ENCODE measurements around the gene ACAA1.
A peak's percentile ranks its signal among the peaks of the same experiment; 100 is the strongest.

Gene ACAA1

DNA sequence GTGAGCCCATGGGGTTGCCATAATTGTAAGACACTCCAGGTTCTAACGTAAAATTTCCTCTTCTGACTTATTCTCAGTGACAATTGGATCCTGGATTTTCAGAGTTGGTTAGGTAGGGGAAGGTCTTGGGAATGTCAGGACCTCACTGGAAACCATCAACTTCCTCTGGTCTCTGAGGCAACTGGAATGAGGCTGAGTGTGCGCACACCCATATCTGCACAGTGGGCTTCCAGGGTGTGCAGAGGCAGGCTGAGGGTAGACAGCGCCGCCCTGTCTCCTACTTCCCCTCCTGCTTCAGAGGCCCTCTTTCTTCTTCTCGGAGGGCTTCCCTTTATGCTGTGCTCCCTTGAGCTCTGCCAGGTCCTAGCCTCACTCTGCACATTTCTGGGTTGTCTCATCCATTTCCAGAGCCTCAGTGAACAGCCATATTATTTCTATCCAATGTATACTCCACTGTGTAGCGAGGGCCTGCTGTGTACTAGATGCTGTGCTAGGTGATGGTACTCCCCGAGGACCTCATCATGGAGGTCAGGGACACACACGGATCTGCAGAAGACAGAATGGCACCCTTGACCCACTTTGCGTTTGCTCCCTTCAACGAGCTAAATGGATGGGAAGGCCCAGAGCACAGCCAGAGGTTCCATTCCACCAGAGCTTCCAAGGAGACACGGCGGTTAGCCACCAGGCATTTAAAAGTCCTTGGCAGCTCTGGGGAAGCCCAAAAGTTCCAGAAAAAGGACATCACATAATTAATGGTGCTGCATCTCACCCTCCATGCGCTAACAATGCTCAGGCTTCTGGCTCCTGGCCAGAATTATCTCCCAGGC is 18.3 kb downstream of the ACAA1 start:
- no peak for DNase-seq (ENCODE audit: low spot score)

DNA sequence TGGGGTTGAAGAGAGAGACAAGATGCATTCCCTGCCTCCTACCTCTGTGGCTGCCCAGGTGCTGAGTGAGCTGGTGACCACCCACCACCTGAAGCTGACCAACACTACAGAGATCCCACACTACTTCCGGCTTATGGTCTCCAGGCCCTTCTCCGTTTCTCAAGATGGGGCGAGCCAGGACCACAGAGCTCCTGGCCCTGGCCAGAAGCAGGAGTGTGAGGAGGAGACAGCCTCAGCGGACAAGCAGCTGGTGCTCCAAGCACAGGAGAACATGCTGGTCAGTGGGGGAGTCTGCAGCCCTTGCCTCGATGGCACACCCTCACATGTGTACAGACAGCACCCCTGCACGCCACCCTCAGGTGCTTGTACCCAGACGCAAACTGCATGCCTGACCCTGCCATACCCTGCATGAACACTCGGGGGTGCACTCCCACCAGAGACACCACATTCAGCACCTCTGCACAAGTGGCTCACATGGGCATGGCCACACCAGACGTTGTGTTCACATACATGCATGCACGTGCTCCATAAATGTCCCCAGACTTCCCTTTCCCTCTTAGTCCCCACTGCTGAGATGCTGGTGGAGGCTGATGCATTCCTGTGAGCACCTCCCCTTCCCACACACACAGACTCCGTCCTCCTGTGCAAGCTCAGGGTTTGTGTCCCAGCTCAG is 19.0 kb downstream of the ACAA1 start:
- peak; percentile 72 for DNase-seq (ENCODE audit: low spot score)

DNA sequence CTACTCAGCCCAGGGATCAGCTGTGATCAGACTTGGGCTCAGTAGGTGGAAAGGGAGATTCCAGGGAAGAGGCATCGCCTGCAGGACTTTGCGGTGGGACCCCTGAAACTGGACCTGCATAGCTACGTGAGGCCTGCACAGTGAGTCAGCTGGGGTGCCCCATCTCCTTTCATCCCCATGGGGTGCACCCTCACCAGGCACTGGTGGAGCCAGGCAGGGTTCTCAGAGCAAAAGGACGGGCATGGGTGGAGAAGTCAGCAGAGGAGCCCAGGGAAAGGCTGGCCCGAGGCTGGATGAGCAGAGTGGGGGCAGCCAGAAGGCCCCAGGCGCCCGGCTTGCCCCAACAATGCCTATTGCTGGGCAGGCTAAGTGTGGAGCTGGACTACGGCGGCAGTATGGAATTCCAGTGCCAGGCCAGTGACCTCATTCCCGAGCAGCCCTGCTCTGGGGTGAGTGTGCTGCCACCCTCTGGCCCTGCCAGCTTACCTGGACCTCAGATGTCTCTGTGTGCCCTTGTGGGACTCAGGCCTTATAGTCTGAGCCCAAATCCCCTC is 19.7 kb downstream of the ACAA1 start:
- no peak for DNase-seq (ENCODE audit: low spot score)

DNA sequence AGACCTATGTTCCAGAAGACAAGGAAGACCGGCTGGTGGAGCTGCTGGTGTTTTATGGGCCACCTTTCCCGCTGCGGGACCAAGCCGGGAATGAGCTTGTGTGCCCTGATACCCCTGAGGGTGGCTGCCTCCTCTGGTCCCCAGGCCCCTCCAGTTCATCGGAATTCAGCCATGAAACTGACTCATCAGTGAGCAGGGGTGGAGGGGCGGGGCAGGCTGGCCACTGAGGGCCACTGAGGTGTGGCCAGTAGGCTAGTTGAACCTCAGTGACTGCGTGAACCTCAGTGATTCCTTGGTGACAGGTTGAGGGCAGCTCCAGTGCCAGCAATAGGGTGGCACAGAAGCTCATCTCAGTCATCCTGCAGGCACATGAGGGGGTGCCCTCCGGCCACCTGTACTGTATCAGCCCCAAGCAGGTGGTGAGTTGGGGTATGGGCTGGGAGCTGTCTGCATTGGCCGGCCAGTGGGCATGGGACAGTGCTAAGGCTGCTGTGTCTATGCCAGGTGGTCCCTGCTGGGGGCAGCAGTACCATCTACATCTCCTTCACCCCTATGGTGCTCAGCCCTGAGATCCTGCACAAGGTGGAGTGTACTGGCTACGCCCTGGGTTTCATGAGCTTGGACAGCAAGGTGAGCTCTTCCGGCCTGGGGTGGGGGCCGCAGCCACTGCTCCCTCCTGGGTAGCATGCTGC is 20.3 kb downstream of the ACAA1 start:
- no peak for DNase-seq (ENCODE audit: low spot score)

DNA sequence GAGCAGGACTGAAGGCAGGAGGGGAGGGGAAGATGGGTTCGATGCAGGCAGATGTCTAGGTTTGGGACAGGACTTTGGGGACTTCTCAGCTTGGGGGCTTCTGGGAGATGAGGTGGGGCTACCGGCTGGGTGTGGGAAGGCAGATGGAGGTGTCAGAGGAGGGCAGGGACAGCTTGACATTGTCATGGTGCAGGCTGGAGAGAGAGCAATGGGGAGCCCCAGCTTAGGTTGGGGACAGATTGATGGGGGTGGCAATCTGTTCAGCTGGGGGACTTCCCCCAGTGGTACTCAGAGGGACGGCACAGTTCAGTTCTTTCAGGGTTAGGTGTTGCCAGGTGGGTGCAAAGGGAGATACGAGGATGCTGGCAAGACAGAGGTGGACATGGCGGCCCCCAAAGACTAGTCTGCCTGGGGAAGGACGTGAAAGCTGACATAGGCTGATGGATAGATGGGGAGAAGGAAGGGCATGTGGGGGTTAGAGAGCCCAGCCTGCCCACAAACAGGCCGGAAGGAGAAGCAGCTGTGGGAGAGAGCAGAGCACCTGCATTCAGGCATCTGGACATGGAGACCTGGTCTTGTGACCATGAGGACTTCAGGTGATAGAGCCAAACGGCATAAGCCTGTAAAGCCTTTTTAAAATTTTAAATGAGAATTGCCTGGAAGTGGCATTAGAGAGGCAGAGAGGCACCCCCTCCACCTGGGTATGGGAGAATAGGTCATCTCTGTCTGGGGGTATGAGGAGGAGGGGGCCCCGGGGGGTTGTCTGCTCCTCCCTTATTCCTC is 21.1 kb downstream of the ACAA1 start:
- no peak for DNase-seq (ENCODE audit: low spot score)

DNA sequence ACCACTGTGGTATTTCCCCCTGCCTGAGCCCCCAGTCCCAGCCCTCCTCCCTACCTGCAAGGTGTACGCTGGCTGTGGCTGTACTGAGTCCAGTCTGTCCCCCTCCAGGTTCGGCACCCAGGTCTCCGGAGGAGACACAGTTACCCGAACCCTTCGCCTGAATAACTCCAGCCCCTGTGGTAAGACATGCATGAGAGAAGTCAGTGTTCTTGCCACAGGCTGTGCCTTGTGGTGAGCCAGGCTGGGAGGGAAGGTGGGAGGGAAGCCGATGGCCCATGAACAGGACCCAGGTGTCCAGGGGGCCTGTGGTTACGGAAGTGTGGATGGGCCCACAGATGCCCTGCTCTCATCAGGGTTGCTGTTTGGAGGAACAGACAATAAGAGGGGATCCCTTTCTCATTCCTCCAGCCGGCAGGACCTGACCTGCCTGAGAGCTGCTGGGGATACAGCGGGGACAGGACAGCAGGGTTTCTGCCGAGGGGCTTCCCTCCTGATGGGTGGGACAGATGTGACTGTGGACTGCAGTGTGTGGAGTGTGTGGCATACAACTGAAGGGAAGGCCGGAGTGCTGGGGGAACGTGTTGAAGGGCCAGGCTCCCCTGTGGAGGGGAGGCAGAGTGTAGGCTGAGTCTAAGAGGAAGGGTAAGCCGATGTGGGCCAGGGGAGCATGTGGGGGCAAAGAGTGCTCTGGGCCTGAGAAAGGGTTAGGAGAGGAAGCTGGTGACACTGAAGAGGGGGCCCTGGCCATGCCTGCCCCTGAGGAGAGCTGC is 21.9 kb downstream of the ACAA1 start:
- DNase-seq (ENCODE audit: low spot score), result no peak

DNA sequence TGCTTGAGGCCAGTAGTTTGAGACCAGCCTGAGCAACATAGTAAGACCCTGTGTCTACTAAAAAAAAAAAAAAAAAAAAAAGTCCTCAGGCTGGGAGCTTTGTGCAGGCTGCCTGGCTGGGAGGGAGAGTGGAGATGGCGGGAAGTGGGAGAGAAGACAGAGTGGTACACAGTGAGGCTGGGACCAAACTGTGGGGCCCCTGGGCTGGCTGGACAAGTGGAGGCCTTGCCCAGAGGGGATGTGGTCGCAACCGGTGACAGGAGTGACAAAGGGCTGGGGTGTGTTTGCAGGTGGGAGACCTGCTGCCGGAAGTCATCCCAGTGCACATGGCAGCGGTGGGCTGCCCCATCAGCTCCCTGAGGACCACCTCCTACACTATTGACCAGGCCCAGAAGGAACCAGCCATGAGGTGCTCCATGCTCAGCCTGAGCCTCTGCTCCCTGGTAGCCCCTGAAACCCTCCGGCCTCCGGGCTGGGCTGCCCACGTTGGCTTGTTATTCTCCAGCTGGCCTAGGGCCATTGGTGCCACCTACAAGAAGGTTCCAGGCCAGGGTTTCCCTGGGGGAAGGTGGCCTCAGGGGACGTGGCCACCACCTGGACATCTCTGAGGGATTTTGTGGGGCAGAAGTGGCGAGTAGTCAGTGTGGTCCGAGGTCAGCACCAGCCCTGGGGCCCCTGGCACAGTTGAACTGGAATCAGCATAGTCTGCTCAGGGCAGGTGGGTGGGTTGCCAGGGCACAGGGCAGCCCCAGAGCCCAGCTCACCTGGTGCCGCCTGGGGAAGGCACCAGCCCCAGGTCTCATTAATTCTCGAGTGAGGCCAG is 22.7 kb downstream of the ACAA1 start:
- DNase-seq (ENCODE audit: low spot score), result no peak

DNA sequence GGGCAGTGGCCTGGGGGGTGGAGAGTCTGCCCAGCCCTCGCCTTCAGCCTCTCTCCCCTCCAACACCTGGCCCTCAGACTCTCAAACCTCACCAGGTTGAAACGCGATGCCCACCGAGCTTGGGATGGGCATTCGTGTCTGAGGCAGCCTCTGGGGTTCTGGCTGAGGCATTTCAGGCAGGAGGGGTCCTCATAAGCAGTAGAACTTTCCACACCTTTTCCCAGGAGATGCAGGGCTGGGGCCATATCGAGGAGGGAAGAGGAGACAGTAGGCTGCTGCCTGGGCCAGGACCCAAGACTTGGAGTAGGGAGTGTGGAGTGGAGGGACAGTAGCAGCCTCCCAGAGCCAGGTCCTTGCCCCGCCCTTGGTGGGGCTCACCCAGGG is 24.6 kb downstream of the ACAA1 start:
- DNase-seq (ENCODE audit: low spot score), result no peak

DNA sequence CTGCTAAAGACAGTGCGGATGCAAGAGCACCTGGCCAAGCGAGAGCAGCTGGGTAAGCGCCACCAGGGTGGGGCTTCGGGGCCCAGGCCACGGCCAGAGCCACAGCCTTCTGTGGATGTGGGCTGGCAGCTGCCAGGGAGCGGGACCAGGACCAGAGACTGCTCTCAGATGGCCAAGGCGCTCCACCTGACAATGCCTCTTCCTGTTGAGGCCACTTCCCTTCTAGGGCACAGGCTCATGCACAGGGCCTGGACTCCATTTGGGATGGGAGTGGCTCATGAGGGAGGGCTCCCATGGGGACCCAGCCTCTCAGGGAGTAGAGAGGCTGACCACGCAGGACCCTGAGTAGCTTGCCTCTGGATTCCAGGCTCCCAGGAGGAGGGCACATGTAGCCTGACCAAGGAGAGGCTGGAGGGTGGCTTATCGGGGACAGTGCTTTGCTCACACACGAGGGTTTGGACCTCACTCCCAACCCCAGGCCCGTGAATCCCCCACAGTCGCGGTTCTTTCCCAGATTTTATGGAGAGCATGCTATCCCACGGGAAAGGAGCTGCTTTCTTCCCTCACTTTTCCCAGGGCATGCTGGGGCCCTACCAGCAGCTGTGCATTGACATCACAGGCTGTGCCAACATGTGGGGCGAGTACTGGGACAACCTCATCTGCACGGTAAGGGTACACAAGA is 25.1 kb downstream of the ACAA1 start:
- DNase-seq (ENCODE audit: low spot score), result no peak

DNA sequence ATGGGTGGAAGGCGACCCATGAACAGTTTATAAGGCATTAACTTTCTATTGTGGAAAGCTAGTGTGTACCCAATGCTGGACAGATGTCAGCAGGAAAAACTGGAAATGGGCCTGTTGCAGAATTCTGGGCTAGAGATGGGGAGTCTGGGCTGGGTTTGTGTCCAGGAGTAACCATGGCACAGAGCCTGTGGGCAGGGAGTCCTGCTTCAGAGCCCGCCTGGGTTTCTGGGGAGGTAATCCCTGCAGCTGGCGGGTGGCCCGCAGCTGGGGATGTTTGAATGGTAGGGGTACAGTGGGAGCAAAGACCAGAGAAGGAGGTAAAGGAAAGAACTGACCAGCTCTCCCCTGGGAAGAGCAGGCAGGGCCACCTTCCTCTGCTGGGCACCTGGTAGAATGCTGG is 25.7 kb downstream of the ACAA1 start:
- DNase-seq (ENCODE audit: low spot score), result no peak

DNA sequence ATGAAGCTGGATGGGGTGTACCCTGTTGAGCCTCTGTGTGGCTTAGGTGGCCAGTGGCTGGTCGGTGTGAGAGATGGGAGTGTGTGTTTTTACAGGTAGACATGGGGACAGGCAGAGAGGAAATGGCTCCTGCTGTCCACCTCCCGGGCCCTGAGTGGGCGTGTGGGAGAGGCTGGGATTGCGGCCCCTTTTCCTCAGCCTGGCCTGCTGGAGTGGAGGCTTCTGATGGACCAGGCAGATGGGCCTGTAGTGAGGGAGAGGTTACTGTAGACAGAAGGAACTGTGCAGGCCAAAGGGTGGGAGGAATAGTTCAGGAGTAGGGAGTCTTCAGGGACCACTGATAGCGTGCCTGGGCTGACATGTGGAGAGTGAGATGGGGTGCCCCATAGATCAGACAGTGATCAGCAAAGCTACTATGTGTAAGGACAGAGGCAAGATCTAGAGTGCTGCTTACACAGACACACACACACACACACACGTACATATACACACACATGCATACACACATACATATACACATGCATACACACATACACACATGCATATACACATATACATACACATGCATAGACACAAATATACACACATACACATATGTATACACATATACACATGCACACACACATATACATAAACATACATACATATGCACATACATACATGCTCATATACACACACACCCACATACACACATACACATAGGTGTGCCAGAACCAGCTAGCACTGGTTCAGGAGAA is 26.4 kb downstream of the ACAA1 start:
- no peak for DNase-seq (ENCODE audit: low spot score)

DNA sequence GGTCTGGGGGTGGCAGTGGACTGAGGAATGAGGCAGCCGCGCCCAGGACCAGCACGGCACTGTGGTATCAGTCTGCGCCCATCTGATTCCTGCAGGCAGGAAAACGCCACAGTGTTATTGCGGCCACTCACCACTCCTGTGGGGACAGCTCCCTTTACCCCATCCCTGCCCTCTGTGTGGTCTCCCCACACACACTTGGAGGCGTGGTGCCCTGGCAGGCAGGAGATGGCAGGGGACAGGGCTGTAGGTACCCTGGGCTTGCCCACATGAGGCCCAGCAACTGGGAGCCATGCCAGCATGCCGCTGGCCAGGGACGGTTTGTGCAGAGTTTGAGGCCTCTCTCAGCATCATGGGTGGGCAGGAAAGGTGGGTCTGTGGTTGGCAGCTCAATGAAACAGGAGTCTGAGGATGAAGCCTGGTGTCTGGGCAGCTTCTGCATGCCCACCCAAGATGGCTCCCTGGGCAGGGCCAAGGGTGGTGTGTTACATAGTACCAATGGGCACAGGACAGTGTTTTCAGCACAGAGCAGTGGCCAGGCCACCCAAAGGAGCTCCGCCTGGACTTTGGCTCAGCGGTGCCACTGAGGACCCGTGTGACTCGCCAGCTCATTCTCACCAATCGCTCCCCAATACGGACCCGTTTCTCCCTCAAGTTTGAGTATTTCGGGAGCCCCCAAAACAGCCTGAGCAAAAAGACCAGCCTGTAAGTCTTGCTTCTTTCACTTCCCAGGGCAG is 27.2 kb downstream of the ACAA1 start:
- DNase-seq (ENCODE audit: low spot score), result no peak

DNA sequence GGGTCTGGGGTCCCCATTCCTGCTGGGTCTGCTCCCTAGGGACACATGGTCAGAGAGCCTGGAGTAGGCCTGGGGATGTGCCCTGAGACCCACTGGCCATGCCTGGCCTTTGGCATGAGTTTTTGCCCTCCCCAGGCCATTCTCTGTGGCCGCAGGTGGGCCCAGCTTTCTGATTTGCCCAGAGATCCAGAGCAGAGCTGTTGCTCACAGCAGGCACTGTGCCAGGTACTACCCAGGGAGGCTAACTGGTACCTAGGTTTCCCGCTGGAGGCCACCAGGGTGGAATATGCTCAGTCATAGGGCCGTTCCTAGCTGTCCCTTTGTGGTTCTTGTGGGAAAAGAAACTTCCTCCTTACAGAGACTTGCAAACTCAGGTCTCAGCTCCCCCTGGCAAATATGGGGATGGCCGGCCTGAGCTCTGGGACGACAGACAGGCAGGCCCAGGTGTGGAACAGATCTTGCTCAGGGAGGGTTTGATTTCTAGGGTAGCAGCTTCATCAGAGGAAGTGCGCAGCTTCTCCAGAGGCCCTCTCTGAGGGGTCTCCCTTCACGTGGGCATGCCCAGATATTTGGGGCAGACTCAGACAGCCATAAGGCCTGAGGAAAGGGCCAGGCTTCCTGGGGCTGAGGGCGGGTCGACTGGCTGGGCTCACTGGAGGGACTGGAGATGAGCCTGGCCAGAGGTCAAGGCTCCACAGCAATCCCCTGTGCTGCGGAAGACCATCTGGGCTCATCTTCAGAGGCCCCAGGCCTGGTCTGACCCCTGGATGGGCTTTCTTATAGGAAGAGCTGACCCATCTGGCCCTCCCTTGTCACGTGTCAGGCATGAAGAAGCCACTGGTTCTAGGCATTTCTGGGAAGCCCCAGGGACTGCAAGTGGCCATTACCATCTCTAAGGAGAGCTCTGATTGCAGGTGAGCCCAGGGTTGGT is 28.0 kb downstream of the ACAA1 start:
- DNase-seq (ENCODE audit: low spot score), result no peak

DNA sequence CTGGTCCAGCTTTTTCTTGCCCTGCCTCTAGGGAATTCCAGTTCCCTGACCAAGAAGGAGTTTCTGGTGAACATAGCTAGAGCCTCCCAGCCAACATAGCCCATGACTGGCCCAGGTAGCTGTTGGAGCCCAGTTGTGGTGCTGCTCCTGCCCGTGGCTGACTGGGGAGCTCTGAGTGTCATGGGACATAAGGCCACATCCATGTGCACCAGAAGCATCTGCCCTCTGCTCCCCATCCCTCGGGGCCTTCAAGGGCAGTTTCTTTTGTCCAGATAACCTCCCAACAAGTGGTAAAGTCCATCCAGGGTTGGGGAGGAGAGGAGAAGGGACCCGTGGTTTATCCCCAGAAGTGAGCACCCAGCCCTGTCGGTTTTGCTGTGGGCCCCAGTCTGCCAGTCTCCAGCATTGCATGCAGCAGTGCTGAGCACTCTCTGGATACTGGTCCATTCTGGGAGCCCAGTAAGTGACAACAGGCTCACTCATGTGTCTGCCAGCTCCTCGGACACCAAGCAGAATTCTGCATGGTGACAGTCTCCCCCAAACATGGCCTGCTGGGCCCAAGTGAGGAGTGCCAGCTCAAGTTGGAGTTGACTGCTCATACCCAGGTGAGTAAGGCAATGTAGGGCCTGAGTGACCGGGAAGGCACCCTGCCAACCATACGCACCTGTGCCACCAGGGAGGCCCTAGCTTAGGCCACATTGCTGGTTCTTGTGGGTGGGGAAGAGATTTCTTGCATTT is 28.8 kb downstream of the ACAA1 start:
- no peak for DNase-seq (ENCODE audit: low spot score)

DNA sequence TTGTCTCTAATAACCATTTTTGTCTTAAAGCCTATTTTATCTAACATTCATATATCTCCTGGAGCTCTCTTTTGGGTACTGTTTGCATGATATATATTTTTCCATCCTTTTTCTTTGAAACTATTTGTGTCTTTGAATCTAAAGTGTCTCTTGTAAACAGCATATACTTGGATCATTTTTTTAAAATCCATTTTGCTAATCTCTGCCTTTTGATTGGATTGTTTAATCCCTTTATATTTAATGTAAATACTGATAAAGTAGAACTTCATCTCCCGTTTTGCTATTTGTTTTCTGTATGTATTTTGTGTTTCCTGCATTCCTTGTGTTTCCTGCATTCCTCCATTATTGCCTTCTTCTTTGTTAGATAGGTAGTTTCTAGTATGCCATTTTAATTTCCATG is 31.4 kb downstream of the ACAA1 start:
- no peak for DNase-seq (ENCODE audit: low spot score)

DNA sequence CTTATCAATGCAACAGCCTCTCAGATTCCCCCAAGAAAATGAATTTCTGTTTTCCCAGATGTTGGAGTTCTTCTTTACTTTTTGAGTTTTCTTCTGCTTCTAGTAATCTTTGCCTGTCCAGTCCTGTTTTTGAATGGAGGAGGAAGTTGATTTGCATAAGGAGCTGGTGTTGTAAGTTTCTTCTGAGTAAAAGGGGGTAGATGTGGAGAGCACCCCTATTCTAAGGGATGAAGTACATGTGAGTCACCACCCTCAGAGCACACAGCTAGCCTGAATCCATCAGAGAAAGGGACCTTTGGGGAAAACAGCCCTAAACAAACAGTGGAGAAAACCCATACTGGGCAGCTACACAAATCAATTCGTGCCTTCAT is 34.5 kb downstream of the ACAA1 start:
- DNase-seq (ENCODE audit: low spot score), result no peak
